Measurements from ENCODE around the gene CIROP. TPM values are rescaled to one million over a fixed set of nuclear protein-coding genes. Genes with fewer than 3 reads are reported as not detected.

CIROP gene
- total RNA-seq, 2 donors from 2014 or later, result not detected

DNA sequence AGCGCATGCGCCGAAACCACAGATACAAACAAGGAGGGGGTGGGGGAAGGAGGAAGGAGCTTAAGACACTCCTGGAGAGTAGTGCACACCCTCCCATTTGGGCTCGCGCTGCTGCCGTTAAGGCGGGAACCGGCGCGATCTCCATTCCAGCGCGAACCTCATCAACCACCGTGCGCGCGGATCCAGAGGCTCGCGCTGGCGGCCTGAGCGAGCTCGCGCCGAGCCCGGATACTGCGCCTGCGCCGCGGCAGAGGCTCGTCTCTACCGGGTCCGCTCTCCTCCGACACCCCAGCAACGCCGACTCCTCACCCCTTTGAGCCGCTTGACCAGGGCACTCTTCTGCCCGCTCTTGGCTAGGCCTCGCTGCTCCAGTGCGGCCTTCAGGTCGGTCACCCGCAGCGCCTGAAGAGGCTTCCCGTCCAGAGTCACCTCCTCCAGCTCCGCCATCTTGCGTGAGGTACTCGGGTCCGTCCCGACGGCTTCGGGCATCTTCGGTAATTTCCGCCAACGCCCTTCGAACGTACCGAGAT is 10.1 kb downstream of the CIROP start, which contains the start of gene ACIN1:
TSS of gene ACIN1 (minus strand) at position 471 of the 530 bp plus-strand sequence. CDS start at position 447, 24 bp downstream.
- Histone ChIP-seq H3K4me1 (peaks cover 4% of the 10 kb centered on the region), H3K36me3 (peaks cover 17% of the 10 kb centered on the region)
- TF ChIP-seq, protein P1, sequence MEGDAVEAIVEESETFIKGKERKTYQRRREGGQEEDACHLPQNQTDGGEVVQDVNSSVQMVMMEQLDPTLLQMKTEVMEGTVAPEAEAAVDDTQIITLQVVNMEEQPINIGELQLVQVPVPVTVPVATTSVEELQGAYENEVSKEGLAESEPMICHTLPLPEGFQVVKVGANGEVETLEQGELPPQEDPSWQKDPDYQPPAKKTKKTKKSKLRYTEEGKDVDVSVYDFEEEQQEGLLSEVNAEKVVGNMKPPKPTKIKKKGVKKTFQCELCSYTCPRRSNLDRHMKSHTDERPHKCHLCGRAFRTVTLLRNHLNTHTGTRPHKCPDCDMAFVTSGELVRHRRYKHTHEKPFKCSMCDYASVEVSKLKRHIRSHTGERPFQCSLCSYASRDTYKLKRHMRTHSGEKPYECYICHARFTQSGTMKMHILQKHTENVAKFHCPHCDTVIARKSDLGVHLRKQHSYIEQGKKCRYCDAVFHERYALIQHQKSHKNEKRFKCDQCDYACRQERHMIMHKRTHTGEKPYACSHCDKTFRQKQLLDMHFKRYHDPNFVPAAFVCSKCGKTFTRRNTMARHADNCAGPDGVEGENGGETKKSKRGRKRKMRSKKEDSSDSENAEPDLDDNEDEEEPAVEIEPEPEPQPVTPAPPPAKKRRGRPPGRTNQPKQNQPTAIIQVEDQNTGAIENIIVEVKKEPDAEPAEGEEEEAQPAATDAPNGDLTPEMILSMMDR (IDR thresholded peaks at IDR 0.05), result no peak

DNA sequence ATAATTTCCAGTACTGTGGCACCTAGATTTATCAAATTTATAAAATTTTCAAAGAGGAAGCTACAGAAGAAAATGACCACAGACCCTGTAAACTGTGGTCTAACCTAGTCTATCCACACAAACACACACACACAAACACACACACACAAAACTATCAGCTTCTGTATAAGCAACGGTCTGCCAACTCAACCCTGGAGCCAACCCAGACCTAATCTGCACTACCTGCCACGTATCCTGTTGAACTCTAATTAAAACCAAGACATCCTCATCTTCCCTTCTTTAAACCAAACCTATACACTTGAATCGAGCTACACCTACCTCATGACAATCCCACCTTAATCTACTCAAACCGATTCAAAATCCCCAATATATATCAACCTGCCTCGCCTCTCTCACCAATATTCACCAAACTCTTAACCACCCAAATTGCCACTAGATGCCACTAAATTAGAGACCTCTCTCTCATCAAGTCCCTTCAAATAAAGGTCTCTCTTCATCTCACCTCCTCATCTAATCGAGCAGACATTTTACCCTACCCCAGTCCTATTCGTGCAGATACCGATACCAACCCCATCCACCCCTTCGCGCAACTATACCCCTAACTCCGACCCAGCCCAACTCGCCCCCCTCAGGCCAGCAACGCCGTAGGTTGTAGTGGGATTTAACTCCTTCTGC is 10.7 kb downstream of the CIROP start:
- Histone ChIP-seq H3K4me3 (peak overlapping the region; percentile 74), H3K27ac (peak overlapping the region; percentile 98), H3K27me3 (no peaks in the 10 kb centered on the region), H3K4me1 (peaks cover 4% of the 10 kb centered on the region), H3K9ac (ENCODE audit: low read depth in 2 of 2, low read length in 2 of 2) (peak overlapping the region; percentile 93 to 99), H3K36me3 (peaks cover 23% of the 10 kb centered on the region), H3K9me3 (no peaks in the 10 kb centered on the region)
- intact Hi-C loops (cut with DNase I), result no loop called here
- TF ChIP-seq, protein P1 (IDR thresholded peaks at IDR 0.05), result no peak
- DNase-seq, result no peak

More for the DNA sequence above, 10.1 kb downstream of the CIROP start, which contains the start of gene ACIN1:
- peak within 1 kb of the TSS; percentile 74 for H3K4me3 ChIP-seq
- peak within 1 kb of the TSS; percentile 98 for H3K27ac ChIP-seq
- peak; percentile 85 for DNase-seq
- intact Hi-C loops (cut with DNase I), result no loop called here
- H3K9me3 ChIP-seq, result no peaks in the 10 kb centered on the region
- no peaks in the 10 kb centered on the region for H3K27me3 ChIP-seq
- H3K9ac ChIP-seq (ENCODE audit: low read depth in 2 of 2, low read length in 2 of 2), result peak within 1 kb of the TSS; percentile 98 to 99

DNA sequence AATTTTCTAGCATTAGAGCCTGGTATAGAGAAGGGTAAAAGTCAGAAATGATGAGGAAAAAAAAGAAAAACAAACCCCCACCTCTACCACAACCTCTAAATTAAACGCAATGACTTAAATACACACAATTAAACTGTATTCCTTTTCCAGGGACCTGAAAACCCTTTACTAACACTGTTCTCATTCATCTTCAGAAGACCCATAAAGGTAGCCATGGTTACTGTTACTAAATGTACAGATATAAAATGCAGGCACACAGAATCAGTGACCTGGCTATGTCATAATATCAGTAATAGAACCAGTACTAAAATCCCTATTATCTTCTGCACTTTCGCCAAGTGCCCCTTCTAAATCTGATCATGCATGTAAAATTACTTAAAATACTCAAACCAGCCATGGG is 11.3 kb downstream of the CIROP start:
- peaks cover 4% of the 10 kb centered on the region for H3K4me1 ChIP-seq
- H3K9me3 ChIP-seq, result no peaks in the 10 kb centered on the region
- intact Hi-C loops (cut with DNase I), result no loop called here

DNA sequence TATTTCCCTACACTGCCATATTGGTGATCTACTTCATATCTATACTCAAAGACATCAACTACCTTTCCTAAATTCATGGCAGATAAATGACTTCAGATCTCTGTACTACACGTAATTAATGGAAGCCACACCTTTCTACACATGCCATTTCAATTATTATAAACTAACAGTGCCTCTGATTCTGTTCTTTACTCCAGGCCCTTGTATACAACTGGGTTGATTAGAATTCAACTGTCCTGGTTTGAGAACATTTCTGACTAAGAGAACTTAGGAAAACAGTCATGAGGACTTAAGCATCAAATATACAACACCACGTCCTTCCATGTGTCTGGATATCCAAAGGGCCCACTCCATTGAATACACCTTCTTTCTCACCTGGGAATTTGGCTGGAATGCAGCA is 11.7 kb downstream of the CIROP start:
- Histone ChIP-seq H3K4me3 (no peak overlapping the region), H3K9ac (ENCODE audit: low read depth in 2 of 2, low read length in 2 of 2) (no peak overlapping the region), H3K36me3 (peaks cover 29% of the 10 kb centered on the region), H3K4me1 (peaks cover 4% of the 10 kb centered on the region), H3K9me3 (no peaks in the 10 kb centered on the region), H3K27me3 (no peaks in the 10 kb centered on the region), H3K27ac (no peak overlapping the region)
- TF ChIP-seq, protein P1 (IDR thresholded peaks at IDR 0.05), result no peak
- intact Hi-C loops (cut with DNase I), result no loop called here
- no peak for DNase-seq

More for the DNA sequence above, 11.3 kb downstream of the CIROP start:
- Histone ChIP-seq H3K27me3 (no peaks in the 10 kb centered on the region), H3K27ac (no peak overlapping the region), H3K36me3 (peaks cover 26% of the 10 kb centered on the region), H3K4me3 (peak overlapping the region; percentile 74), H3K9ac (ENCODE audit: low read depth in 2 of 2, low read length in 2 of 2) (peak overlapping the region in 1 of 2 donors; percentile 99)
- TF ChIP-seq, protein P1 (IDR thresholded peaks at IDR 0.05), result no peak
- DNase-seq, result no peak

DNA sequence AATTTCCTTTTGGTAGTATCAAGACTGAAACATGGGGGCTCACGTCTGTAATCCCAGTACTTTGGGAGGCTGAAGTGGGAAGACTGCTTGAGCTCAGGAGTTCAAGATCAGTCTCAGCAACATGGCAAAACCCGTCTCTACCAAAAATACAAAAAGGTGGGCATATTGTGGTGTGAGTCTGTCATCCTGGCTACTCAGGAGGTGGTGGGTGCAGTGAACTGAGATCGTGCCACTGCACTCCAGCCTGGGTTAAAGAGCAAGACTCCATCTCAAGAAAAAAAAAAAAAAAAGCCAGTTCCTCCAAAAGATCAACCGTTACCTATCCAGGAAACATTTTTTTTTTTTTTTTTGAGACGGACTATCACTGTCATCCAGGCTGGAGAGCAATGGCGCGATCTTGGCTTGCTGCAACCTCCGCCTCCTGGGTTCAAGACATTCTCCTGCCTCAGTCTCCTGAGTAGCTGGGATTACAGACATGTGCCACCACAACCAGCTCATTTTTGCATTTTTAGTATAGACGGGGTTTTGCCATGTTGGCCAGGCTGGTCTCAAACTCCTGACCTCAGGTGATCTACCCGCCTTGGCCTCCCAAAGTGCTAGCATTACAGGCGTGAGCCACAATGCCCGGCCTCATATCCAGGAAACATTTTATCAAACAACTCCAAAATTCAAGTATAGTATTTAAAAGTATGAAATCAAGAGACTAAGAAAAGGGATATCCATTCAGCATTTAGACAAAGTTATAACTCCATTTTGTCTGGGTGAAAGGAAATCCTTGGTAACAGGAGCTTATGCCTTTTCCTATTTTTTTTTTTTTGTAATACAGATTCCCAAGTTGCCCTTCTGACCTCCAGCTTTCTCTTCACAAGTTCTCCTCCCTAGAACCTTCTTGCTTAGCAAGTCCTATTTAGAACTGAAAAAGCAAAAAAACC is 13.2 kb downstream of the CIROP start:
- Histone ChIP-seq H3K36me3 (peaks cover 29% of the 10 kb centered on the region), H3K9me3 (no peaks in the 10 kb centered on the region), H3K4me1 (peaks cover 4% of the 10 kb centered on the region), H3K27ac (no peak overlapping the region), H3K4me3 (no peak overlapping the region), H3K27me3 (no peaks in the 10 kb centered on the region), H3K9ac (ENCODE audit: low read depth in 2 of 2, low read length in 2 of 2) (no peak overlapping the region)
- intact Hi-C loops (cut with DNase I), result no loop called here
- TF ChIP-seq, protein P1 (IDR thresholded peaks at IDR 0.05), result no peak
- DNase-seq, result no peak
